ENCODE measurements around the gene TKFC.

DNA sequence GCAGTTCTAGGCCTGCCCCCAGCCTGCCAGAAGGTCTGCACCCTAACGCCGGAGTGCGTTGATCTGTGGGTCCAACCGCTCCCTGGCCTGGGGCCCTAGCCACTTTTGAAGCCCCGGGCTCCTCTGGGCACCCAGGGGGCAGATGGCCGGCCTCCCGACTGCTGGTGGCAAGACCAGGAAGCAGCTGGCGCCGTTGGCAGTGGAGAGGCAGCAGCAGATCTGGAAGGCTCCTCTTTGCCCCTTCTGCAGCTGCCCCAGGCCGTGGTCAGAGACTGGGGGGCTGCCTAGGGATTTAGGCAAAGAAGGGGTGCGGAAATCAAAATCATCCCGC is 37.5 kb upstream of the TKFC start:
- TF ChIP-seq, protein P1, sequence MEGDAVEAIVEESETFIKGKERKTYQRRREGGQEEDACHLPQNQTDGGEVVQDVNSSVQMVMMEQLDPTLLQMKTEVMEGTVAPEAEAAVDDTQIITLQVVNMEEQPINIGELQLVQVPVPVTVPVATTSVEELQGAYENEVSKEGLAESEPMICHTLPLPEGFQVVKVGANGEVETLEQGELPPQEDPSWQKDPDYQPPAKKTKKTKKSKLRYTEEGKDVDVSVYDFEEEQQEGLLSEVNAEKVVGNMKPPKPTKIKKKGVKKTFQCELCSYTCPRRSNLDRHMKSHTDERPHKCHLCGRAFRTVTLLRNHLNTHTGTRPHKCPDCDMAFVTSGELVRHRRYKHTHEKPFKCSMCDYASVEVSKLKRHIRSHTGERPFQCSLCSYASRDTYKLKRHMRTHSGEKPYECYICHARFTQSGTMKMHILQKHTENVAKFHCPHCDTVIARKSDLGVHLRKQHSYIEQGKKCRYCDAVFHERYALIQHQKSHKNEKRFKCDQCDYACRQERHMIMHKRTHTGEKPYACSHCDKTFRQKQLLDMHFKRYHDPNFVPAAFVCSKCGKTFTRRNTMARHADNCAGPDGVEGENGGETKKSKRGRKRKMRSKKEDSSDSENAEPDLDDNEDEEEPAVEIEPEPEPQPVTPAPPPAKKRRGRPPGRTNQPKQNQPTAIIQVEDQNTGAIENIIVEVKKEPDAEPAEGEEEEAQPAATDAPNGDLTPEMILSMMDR (IDR thresholded peaks at IDR 0.05; ENCODE audit: low read depth, low read length, poor library complexity, severe bottlenecking) = no peak
- TF ChIP-seq EZH2phosphoT487 (IDR thresholded peaks at IDR 0.05; ENCODE audit: borderline replicate concordance, low read length) = no peak
